HUDEP-2 (cell line): ENCODE measurements around the gene SALL3.
"Not testable (repeated sequence)": the region's sequence is repeated elsewhere in the genome, so short reads cannot be mapped to it uniquely, and the experiment has no call there.

Experiments
- DNase-seq, 76 experiments: peaks; one replicate each; lab custom pipeline; 2025; ENCODE audit not compliant: unreplicated experiment in 76 of 76; lab: John Stamatoyannopoulos, UW

SALL3 gene

GRCh38 chr18:78979730-78980278 is at the start of gene SALL3:
TSS of gene SALL3 (plus strand) at chr18:78979818. CDS start at chr18:78980275, 457 bp downstream.
- DNase-seq = no peak

- DNase-seq = no peak
Measured at GRCh38 chr18:78932281-78932680, 47.3 kb upstream of the SALL3 start.

- no peak for DNase-seq
Measured at GRCh38 chr18:78934003-78934402, 45.6 kb upstream of the SALL3 start.

GRCh38 chr18:78934551-78935225 is 44.9 kb upstream of the SALL3 start:
- DNase-seq = no peak

GRCh38 chr18:78935406-78935805 is 44.2 kb upstream of the SALL3 start:
- no peak for DNase-seq

GRCh38 chr18:78936251-78937005 is 43.2 kb upstream of the SALL3 start:
- DNase-seq = no peak

GRCh38 chr18:78937166-78937565 is 42.5 kb upstream of the SALL3 start:
- DNase-seq = no peak

GRCh38 chr18:78939105-78939504 is 40.5 kb upstream of the SALL3 start:
- DNase-seq = peak in 6 of 76 experiments; percentile 5 to 22 (median 14)

GRCh38 chr18:78939734-78940494 is 39.7 kb upstream of the SALL3 start:
- DNase-seq = no peak

- DNase-seq = not testable (repeated sequence)
Measured at GRCh38 chr18:78942236-78942635, 37.4 kb upstream of the SALL3 start.

- DNase-seq = no peak
Measured at GRCh38 chr18:78945628-78946027, 34.0 kb upstream of the SALL3 start.

GRCh38 chr18:78947291-78947690 is 32.3 kb upstream of the SALL3 start:
- DNase-seq = no peak

- no peak for DNase-seq
Measured at GRCh38 chr18:78948221-78948620, 31.4 kb upstream of the SALL3 start.

- no peak for DNase-seq
Measured at GRCh38 chr18:78948707-78949106, 30.9 kb upstream of the SALL3 start.

GRCh38 chr18:78949216-78949615 is 30.4 kb upstream of the SALL3 start:
- DNase-seq = no peak

- no peak for DNase-seq
Measured at GRCh38 chr18:78950386-78950785, 29.2 kb upstream of the SALL3 start.

- no peak for DNase-seq
Measured at GRCh38 chr18:78953566-78953965, 26.1 kb upstream of the SALL3 start.

- no peak for DNase-seq
Measured at GRCh38 chr18:78955051-78955450, 24.6 kb upstream of the SALL3 start.

- DNase-seq = no peak
Measured at GRCh38 chr18:78957140-78957539, 22.5 kb upstream of the SALL3 start.

- DNase-seq = no peak
Measured at GRCh38 chr18:78960709-78961108, 18.9 kb upstream of the SALL3 start.

- DNase-seq = no peak
Measured at GRCh38 chr18:78962098-78962497, 17.5 kb upstream of the SALL3 start.
